IPS-11a (cell line): ENCODE measurements around the gene HEPHL1.

ENCODE experiments used
- H3K4me3 ChIP-seq: one replicate; pipeline ENCODE4 v1.5.1; 2013; ENCODE audit warnings: low read depth, low read length, control low read depth

The HEPHL1 gene

GRCh38 chr11:94129512-94130297, 108.6 kb downstream of the HEPHL1 start:
- peak overlapping the region; percentile 95 for H3K4me3 ChIP-seq

GRCh38 chr11:94130298-94131046, 109.3 kb downstream of the HEPHL1 start:
- peak overlapping the region; percentile 95 for H3K4me3 ChIP-seq

GRCh38 chr11:94131047-94131717, 110.0 kb downstream of the HEPHL1 start:
- peak overlapping the region; percentile 1 for H3K4me3 ChIP-seq

GRCh38 chr11:94131718-94132115, 110.6 kb downstream of the HEPHL1 start:
- H3K4me3 ChIP-seq, result no peak overlapping the region

- no peak overlapping the region for H3K4me3 ChIP-seq
Observed at GRCh38 chr11:94132152-94132558, 111.0 kb downstream of the HEPHL1 start.

GRCh38 chr11:94132823-94133408, 111.8 kb downstream of the HEPHL1 start:
- no peak overlapping the region for H3K4me3 ChIP-seq

- H3K4me3 ChIP-seq, result no peak overlapping the region
Observed at GRCh38 chr11:94133752-94134151, 112.6 kb downstream of the HEPHL1 start.

- H3K4me3 ChIP-seq, result no peak overlapping the region
Observed at GRCh38 chr11:94134651-94135512, 113.7 kb downstream of the HEPHL1 start.

- H3K4me3 ChIP-seq, result no peak overlapping the region
Observed at GRCh38 chr11:94139416-94139815, 118.3 kb downstream of the HEPHL1 start.

- no peak overlapping the region for H3K4me3 ChIP-seq
Observed at GRCh38 chr11:94140154-94140655, 119.1 kb downstream of the HEPHL1 start.

GRCh38 chr11:94141511-94142307, 120.6 kb downstream of the HEPHL1 start:
- H3K4me3 ChIP-seq, result no peak overlapping the region

GRCh38 chr11:94142308-94143281, 121.4 kb downstream of the HEPHL1 start:
- no peak overlapping the region for H3K4me3 ChIP-seq

- H3K4me3 ChIP-seq, result no peak overlapping the region
Observed at GRCh38 chr11:94144216-94144615, 123.1 kb downstream of the HEPHL1 start.

GRCh38 chr11:94144664-94145063, 123.5 kb downstream of the HEPHL1 start:
- no peak overlapping the region for H3K4me3 ChIP-seq

GRCh38 chr11:94145431-94145830, 124.3 kb downstream of the HEPHL1 start:
- no peak overlapping the region for H3K4me3 ChIP-seq

GRCh38 chr11:94145916-94146315, 124.8 kb downstream of the HEPHL1 start:
- H3K4me3 ChIP-seq, result no peak overlapping the region

- H3K4me3 ChIP-seq, result no peak overlapping the region
Observed at GRCh38 chr11:94147433-94147845, 126.3 kb downstream of the HEPHL1 start.

GRCh38 chr11:94148189-94148588, 127.0 kb downstream of the HEPHL1 start:
- no peak overlapping the region for H3K4me3 ChIP-seq
